Measurements from ENCODE around the gene PHLDA1. TPM values are rescaled to one million over a fixed set of nuclear protein-coding genes. Genes with fewer than 3 reads are reported as not detected.

Gene PHLDA1
- total RNA-seq, 1 experiment from 2014 or later: 203 TPM

GRCh38 chr12:75982979-75983660, 48.5 kb downstream of the PHLDA1 start:
- Mint-ChIP-seq H3K4me3 (ENCODE audit: unreplicated experiment) (no peak overlapping the region), H3K4me1 (ENCODE audit: insufficient read depth, unreplicated experiment) (peaks cover 22% of the 10 kb centered on the region), H3K27ac (ENCODE audit: low read depth, unreplicated experiment) (no peak overlapping the region), H3K27me3 (ENCODE audit: insufficient read depth, unreplicated experiment) (no peaks in the 10 kb centered on the region), H3K9me3 (ENCODE audit: unreplicated experiment) (no peaks in the 10 kb centered on the region), H3K36me3 (ENCODE audit: insufficient read depth, unreplicated experiment) (peaks cover 6% of the 10 kb centered on the region)
- intact Hi-C loops (cut with micrococcal nuclease): no loop called here
- no peak for DNase-seq (ENCODE audit: unreplicated experiment)
- TF ChIP-seq CTCF (IDR thresholded peaks at IDR 0.05; ENCODE audit: unreplicated experiment): no peak
- CTCF ChIA-PET: interaction anchor here (0.5 to 1.1 kb wide), 2 partner anchors 23 to 970 kb away, joined by 3 read pairs; no protein-coding TSS in a partner anchor
- BruUV-seq (replicated peaks): no TSS peak
- POLR2A ChIA-PET: interaction anchor here (0.8 to 1.0 kb wide), 2 partner anchors 10 to 48 kb away, joined by 3 read pairs; partner anchors contain the start of gene PHLDA1

GRCh38 chr12:75982169-75982564, 49.4 kb downstream of the PHLDA1 start:
- peaks cover 6% of the 10 kb centered on the region for H3K36me3 Mint-ChIP-seq (ENCODE audit: insufficient read depth, unreplicated experiment)
- H3K4me3 Mint-ChIP-seq (ENCODE audit: unreplicated experiment): no peak overlapping the region
- no peaks in the 10 kb centered on the region for H3K27me3 Mint-ChIP-seq (ENCODE audit: insufficient read depth, unreplicated experiment)
- TF ChIP-seq CTCF (IDR thresholded peaks at IDR 0.05; ENCODE audit: unreplicated experiment): no peak
- ChIA-PET POLR2A (no interaction called here), CTCF (no interaction called here)
- no peaks in the 10 kb centered on the region for H3K9me3 Mint-ChIP-seq (ENCODE audit: unreplicated experiment)
- DNase-seq (ENCODE audit: unreplicated experiment): no peak
- H3K4me1 Mint-ChIP-seq (ENCODE audit: insufficient read depth, unreplicated experiment): peaks cover 30% of the 10 kb centered on the region
- intact Hi-C loops (cut with micrococcal nuclease): no loop called here
- H3K27ac Mint-ChIP-seq (ENCODE audit: low read depth, unreplicated experiment): no peak overlapping the region
- BruUV-seq (replicated peaks): no TSS peak

GRCh38 chr12:75981247-75982168, 50.1 kb downstream of the PHLDA1 start:
- Mint-ChIP-seq H3K4me1 (ENCODE audit: insufficient read depth, unreplicated experiment) (peaks cover 34% of the 10 kb centered on the region), H3K9me3 (ENCODE audit: unreplicated experiment) (no peaks in the 10 kb centered on the region)
- no TSS peak for BruUV-seq (replicated peaks)

More at GRCh38 chr12:75981247-75982168, 50.1 kb downstream of the PHLDA1 start:
- Mint-ChIP-seq H3K27ac (ENCODE audit: low read depth, unreplicated experiment) (no peak overlapping the region), H3K4me3 (ENCODE audit: unreplicated experiment) (no peak overlapping the region), H3K36me3 (ENCODE audit: insufficient read depth, unreplicated experiment) (peaks cover 6% of the 10 kb centered on the region), H3K27me3 (ENCODE audit: insufficient read depth, unreplicated experiment) (no peaks in the 10 kb centered on the region)
- no peak for DNase-seq (ENCODE audit: unreplicated experiment)
- TF ChIP-seq CTCF (IDR thresholded peaks at IDR 0.05; ENCODE audit: unreplicated experiment): no peak
- CTCF ChIA-PET: no interaction called here
- intact Hi-C loops (cut with micrococcal nuclease): no loop called here
- POLR2A ChIA-PET: interaction anchor here (0.7 to 4.8 kb wide), 4 partner anchors 8 to 102 kb away, joined by 3 to 59 read pairs (median 11); partner anchors contain the start of gene PHLDA1
